Measurements from ENCODE around the gene ATP9B.
A peak's percentile ranks its signal among the peaks of the same experiment; 100 is the strongest.
"Not testable (repeated sequence)": the region's sequence is repeated elsewhere in the genome, so short reads cannot be mapped to it uniquely, and the experiment has no call there.

Gene ATP9B

GRCh38 chr18:79062806-79063205 lies 6.4 kb upstream of the ATP9B start:
- ATAC-seq (no peak), DNase-seq (ENCODE audit: low spot score in 2 of 2) (no peak)
- Mint-ChIP-seq H3K27ac (no peak overlapping the region), H3K4me1 (peaks cover 14% of the 10 kb centered on the region), H3K4me3 (no peak overlapping the region), H3K36me3 (peaks cover 5% of the 10 kb centered on the region), H3K9me3 (peaks cover 22% of the 10 kb centered on the region)

GRCh38 chr18:79064228-79064627 lies 5.0 kb upstream of the ATP9B start:
- peaks cover 12% of the 10 kb centered on the region for H3K36me3 Mint-ChIP-seq
- DNase-seq (ENCODE audit: low spot score in 2 of 2) = no peak
- no peak overlapping the region for H3K27ac Mint-ChIP-seq
- H3K4me3 Mint-ChIP-seq = no peak overlapping the region
- H3K9me3 Mint-ChIP-seq = peaks cover 22% of the 10 kb centered on the region
- peaks cover 15% of the 10 kb centered on the region for H3K4me1 Mint-ChIP-seq
- no peak for ATAC-seq

- no peak overlapping the region for H3K4me3 Mint-ChIP-seq
- DNase-seq (ENCODE audit: low spot score in 2 of 2) (no peak), ATAC-seq (no peak)
- H3K27ac Mint-ChIP-seq = no peak overlapping the region
- H3K9me3 Mint-ChIP-seq = peaks cover 22% of the 10 kb centered on the region
- peaks cover 15% of the 10 kb centered on the region for H3K36me3 Mint-ChIP-seq
- peaks cover 21% of the 10 kb centered on the region for H3K4me1 Mint-ChIP-seq
Observed at GRCh38 chr18:79065802-79066201, 3.4 kb upstream of the ATP9B start.

- H3K4me1 Mint-ChIP-seq = peaks cover 31% of the 10 kb centered on the region
- DNase-seq (ENCODE audit: low spot score in 2 of 2) (peak in 1 of 2 donors; percentile 47), ATAC-seq (no peak)
- H3K27ac Mint-ChIP-seq = peak overlapping the region; percentile 24
- peaks cover 22% of the 10 kb centered on the region for H3K9me3 Mint-ChIP-seq
- H3K36me3 Mint-ChIP-seq = peaks cover 19% of the 10 kb centered on the region
- H3K4me3 Mint-ChIP-seq = peak overlapping the region; percentile 75
Observed at GRCh38 chr18:79067611-79068010, 1.6 kb upstream of the ATP9B start.

GRCh38 chr18:79068341-79068936 lies 755 bp upstream of the ATP9B start:
- H3K27ac Mint-ChIP-seq = peak overlapping the region; percentile 94
- peaks cover 22% of the 10 kb centered on the region for H3K9me3 Mint-ChIP-seq
- H3K4me1 Mint-ChIP-seq = peaks cover 37% of the 10 kb centered on the region
- no peak for DNase-seq (ENCODE audit: low spot score in 2 of 2)
- H3K4me3 Mint-ChIP-seq = peak overlapping the region; percentile 75
- peak; percentile 67 for ATAC-seq
- H3K36me3 Mint-ChIP-seq = peaks cover 19% of the 10 kb centered on the region

- DNase-seq (ENCODE audit: low spot score in 2 of 2) (no peak), ATAC-seq (peak; percentile 25)
- Mint-ChIP-seq H3K27ac (peak overlapping the region; percentile 94), H3K4me3 (peak overlapping the region; percentile 75), H3K4me1 (peaks cover 50% of the 10 kb centered on the region), H3K36me3 (peaks cover 19% of the 10 kb centered on the region), H3K9me3 (peaks cover 22% of the 10 kb centered on the region)
Observed at GRCh38 chr18:79069717-79070151, 540 bp downstream of the ATP9B start.

GRCh38 chr18:79070486-79070885 lies 1.3 kb downstream of the ATP9B start:
- Mint-ChIP-seq H3K9me3 (peaks cover 22% of the 10 kb centered on the region), H3K36me3 (peaks cover 19% of the 10 kb centered on the region), H3K4me3 (peak overlapping the region; percentile 75), H3K4me1 (peaks cover 56% of the 10 kb centered on the region), H3K27ac (peak overlapping the region; percentile 33)
- DNase-seq (ENCODE audit: low spot score in 2 of 2) (no peak), ATAC-seq (no peak)

GRCh38 chr18:79071037-79071436 lies 1.8 kb downstream of the ATP9B start:
- Mint-ChIP-seq H3K4me1 (peaks cover 61% of the 10 kb centered on the region), H3K27ac (peak overlapping the region; percentile 33), H3K4me3 (peak overlapping the region; percentile 75), H3K36me3 (peaks cover 19% of the 10 kb centered on the region), H3K9me3 (peaks cover 16% of the 10 kb centered on the region)
- ATAC-seq (peak; percentile 15), DNase-seq (ENCODE audit: low spot score in 2 of 2) (no peak)

GRCh38 chr18:79071503-79072210 lies 2.5 kb downstream of the ATP9B start:
- Mint-ChIP-seq H3K9me3 (peaks cover 10% of the 10 kb centered on the region), H3K4me3 (peak overlapping the region; percentile 7), H3K4me1 (peaks cover 64% of the 10 kb centered on the region), H3K27ac (no peak overlapping the region), H3K36me3 (peaks cover 19% of the 10 kb centered on the region)
- peak in 1 of 2 donors; percentile 44 for DNase-seq (ENCODE audit: low spot score in 2 of 2)
- no peak for ATAC-seq

GRCh38 chr18:79072655-79073054 lies 3.5 kb downstream of the ATP9B start:
- not testable (repeated sequence) for DNase-seq (ENCODE audit: low spot score in 2 of 2); H3K9me3 Mint-ChIP-seq; ATAC-seq; H3K27ac Mint-ChIP-seq; H3K4me3 Mint-ChIP-seq
- H3K36me3 Mint-ChIP-seq = peaks cover 14% of the 10 kb centered on the region
- H3K4me1 Mint-ChIP-seq = peaks cover 64% of the 10 kb centered on the region

- H3K4me3 Mint-ChIP-seq = no peak overlapping the region
- peak overlapping the region; percentile 61 for H3K27ac Mint-ChIP-seq
- DNase-seq (ENCODE audit: low spot score in 2 of 2) = no peak
- H3K4me1 Mint-ChIP-seq = peaks cover 80% of the 10 kb centered on the region
- no peak for ATAC-seq
- H3K9me3 Mint-ChIP-seq = peaks cover 2% of the 10 kb centered on the region
- peaks cover 18% of the 10 kb centered on the region for H3K36me3 Mint-ChIP-seq
Observed at GRCh38 chr18:79077181-79077580, 8.0 kb downstream of the ATP9B start.

- Mint-ChIP-seq H3K36me3 (peaks cover 23% of the 10 kb centered on the region), H3K4me1 (peaks cover 73% of the 10 kb centered on the region)
- not testable (repeated sequence) for ATAC-seq; H3K27ac Mint-ChIP-seq; DNase-seq (ENCODE audit: low spot score in 2 of 2); H3K9me3 Mint-ChIP-seq; H3K4me3 Mint-ChIP-seq
Observed at GRCh38 chr18:79078791-79079190, 9.6 kb downstream of the ATP9B start.

- H3K4me1 Mint-ChIP-seq = peaks cover 38% of the 10 kb centered on the region
- H3K36me3 Mint-ChIP-seq = peaks cover 8% of the 10 kb centered on the region
- peaks cover 8% of the 10 kb centered on the region for H3K9me3 Mint-ChIP-seq
- DNase-seq (ENCODE audit: low spot score in 2 of 2) (no peak), ATAC-seq (peak; percentile 49)
- no peak overlapping the region for H3K27ac Mint-ChIP-seq
- H3K4me3 Mint-ChIP-seq = no peak overlapping the region
Observed at GRCh38 chr18:79092874-79093273, 23.7 kb downstream of the ATP9B start.

- ATAC-seq (no peak), DNase-seq (ENCODE audit: low spot score in 2 of 2) (no peak)
- H3K4me1 Mint-ChIP-seq = peaks cover 37% of the 10 kb centered on the region
- H3K9me3 Mint-ChIP-seq = peaks cover 8% of the 10 kb centered on the region
- peaks cover 15% of the 10 kb centered on the region for H3K36me3 Mint-ChIP-seq
- H3K4me3 Mint-ChIP-seq = no peak overlapping the region
- H3K27ac Mint-ChIP-seq = no peak overlapping the region
Observed at GRCh38 chr18:79093986-79094385, 24.8 kb downstream of the ATP9B start.

GRCh38 chr18:79095216-79095615 lies 26.0 kb downstream of the ATP9B start:
- Mint-ChIP-seq H3K4me3 (no peak overlapping the region), H3K9me3 (peaks cover 2% of the 10 kb centered on the region), H3K4me1 (peaks cover 32% of the 10 kb centered on the region), H3K27ac (no peak overlapping the region), H3K36me3 (peaks cover 19% of the 10 kb centered on the region)
- DNase-seq (ENCODE audit: low spot score in 2 of 2) (no peak), ATAC-seq (no peak)

GRCh38 chr18:79100944-79101343 lies 31.8 kb downstream of the ATP9B start:
- peaks cover 28% of the 10 kb centered on the region for H3K4me1 Mint-ChIP-seq
- peaks cover 30% of the 10 kb centered on the region for H3K36me3 Mint-ChIP-seq
- H3K4me3 Mint-ChIP-seq = no peak overlapping the region
- no peak for DNase-seq (ENCODE audit: low spot score in 2 of 2)
- H3K9me3 Mint-ChIP-seq = no peaks in the 10 kb centered on the region
- H3K27ac Mint-ChIP-seq = no peak overlapping the region
- ATAC-seq = no peak

Data from stimulated activated effector memory CD8-positive, alpha-beta T cell treated with anti-CD3 and anti-CD28 coated beads, Interleukin-12 subunit alpha, Interleukin-12 subunit beta, amount 100 ng/mL, for 72 hours (primary cell).